ENCODE measurements around the gene ZNF554.
A peak's percentile ranks its signal among the peaks of the same experiment; 100 is the strongest.
"Not testable (repeated sequence)": the region's sequence is repeated elsewhere in the genome, so short reads cannot be mapped to it uniquely, and the experiment has no call there.

Gene ZNF554

DNA sequence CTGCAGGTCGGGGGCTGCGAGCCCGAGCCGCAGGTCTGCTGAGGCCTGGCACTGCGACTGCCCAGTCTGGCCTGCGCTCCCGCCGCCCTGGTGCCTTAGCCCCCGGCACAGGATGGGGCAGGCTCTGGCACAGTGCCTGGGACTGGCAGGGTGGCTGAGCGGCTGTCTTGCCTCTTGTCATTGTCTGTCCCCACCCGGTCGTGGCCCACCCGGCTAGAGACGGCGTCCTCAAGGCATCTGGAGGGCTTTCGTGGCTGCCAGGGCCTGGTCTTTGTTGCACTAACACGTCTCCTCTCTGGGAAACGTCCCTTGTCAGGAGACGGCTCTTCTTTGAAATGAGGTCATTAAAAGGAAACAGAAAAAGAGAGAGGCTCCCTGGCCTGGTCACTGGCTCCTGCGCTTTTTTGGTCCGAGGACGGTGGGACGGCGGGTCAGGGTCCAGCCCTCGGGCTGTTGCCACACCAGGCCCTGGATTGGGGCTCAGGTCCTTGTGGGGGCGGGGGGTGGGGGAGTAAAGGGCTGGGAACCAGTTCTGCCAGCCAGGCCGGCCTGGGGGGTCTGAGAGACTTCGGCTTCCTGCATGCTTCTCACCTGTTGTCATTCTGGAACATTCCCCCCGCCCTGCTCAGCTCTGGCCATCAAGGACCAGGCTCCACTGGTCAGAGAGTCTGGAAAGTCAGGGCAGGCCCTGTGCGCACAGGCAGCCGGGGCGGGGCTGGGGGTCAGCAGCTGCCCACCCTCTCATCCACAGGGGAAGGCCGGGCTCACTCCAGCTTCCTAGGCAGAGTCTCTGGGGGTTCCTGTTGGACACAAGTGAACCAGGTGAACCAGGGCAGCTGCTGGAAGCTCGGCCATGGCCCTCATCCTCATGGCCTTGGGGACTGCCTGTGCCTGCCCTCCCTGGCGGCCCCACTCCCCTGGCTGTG, 6.2 kb upstream of the ZNF554 start:
- no peak for DNase-seq (ENCODE audit: low read depth, low spot score)
- Histone ChIP-seq H3K9ac (ENCODE audit: insufficient read length, low read depth) (no peak overlapping the region), H3K4me1 (ENCODE audit: insufficient read depth, insufficient read length) (no peaks in the 10 kb centered on the region), H3K4me3 (ENCODE audit: insufficient read length, low read depth) (no peak overlapping the region), H3K27me3 (ENCODE audit: insufficient read depth, insufficient read length) (no peaks in the 10 kb centered on the region), H3K36me3 (ENCODE audit: insufficient read depth, insufficient read length, low read length) (peaks cover 80% of the 10 kb centered on the region), H3K9me3 (ENCODE audit: insufficient read depth, low read length) (no peaks in the 10 kb centered on the region)
- no peak for TF ChIP-seq SUZ12 (IDR thresholded peaks at IDR 0.05; ENCODE audit: extremely low read depth, insufficient read depth, insufficient read length)

DNA sequence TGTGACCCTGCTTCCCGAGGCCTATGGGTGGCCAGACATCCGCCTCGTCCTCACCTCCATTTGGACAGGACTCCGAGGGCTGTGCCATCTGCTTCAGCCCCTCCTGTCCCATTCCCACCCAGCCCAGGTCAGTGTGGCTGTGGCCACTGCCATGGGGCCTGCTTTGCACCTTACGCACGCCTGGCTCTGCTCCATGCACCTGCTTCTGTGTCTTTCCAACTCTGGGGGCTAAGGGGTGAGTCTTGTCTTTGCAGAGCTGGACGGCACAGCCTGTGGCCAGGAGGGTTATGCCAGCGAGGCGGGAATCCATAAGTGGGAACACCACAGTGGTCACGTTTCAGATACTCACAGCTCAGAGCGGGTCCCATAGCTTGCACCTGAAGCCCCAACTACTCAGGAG, 5.2 kb upstream of the ZNF554 start:
- H3K9me3 ChIP-seq (ENCODE audit: insufficient read depth, low read length), result no peaks in the 10 kb centered on the region
- no peak overlapping the region for H3K9ac ChIP-seq (ENCODE audit: insufficient read length, low read depth)
- TF ChIP-seq SUZ12 (IDR thresholded peaks at IDR 0.05; ENCODE audit: extremely low read depth, insufficient read depth, insufficient read length) (no peak), YY1 (IDR thresholded peaks at IDR 0.05; ENCODE audit: insufficient read depth, insufficient read length) (no peak), ZNF274 (IDR thresholded peaks at IDR 0.05; ENCODE audit: low read depth, low read length) (no peak)
- H3K27me3 ChIP-seq (ENCODE audit: insufficient read depth, insufficient read length), result no peaks in the 10 kb centered on the region
- H3K4me3 ChIP-seq (ENCODE audit: insufficient read length, low read depth), result no peak overlapping the region
- DNase-seq (ENCODE audit: low read depth, low spot score), result no peak
- no peaks in the 10 kb centered on the region for H3K4me1 ChIP-seq (ENCODE audit: insufficient read depth, insufficient read length)
- peaks cover 70% of the 10 kb centered on the region for H3K36me3 ChIP-seq (ENCODE audit: insufficient read depth, insufficient read length, low read length)

DNA sequence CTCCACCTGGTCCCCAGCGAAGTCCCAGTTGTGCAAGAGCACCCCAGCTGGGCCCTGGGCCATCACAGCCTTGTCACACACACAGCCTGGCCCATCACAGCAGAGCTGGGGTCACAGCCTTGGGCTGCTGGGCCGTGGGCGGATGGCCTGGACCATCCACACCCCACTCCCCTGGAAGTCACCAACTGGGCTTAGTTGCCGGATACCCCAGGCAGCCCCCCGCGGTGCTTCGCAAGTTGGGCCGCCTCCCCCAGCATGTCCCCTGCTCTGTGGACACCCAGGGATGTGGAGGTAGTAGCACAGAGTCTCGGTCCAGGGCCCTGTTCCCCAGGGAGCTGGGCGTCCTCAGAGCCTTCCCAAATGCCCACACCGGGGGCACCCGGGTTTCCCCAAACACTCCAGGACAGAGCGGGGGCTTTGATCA, 4.5 kb upstream of the ZNF554 start:
- TF ChIP-seq SUZ12 (IDR thresholded peaks at IDR 0.05; ENCODE audit: extremely low read depth, insufficient read depth, insufficient read length) (no peak), YY1 (IDR thresholded peaks at IDR 0.05; ENCODE audit: insufficient read depth, insufficient read length) (no peak), ZNF274 (IDR thresholded peaks at IDR 0.05; ENCODE audit: low read depth, low read length) (no peak)
- Histone ChIP-seq H3K9ac (ENCODE audit: insufficient read length, low read depth) (no peak overlapping the region), H3K4me1 (ENCODE audit: insufficient read depth, insufficient read length) (no peaks in the 10 kb centered on the region), H3K9me3 (ENCODE audit: insufficient read depth, low read length) (no peaks in the 10 kb centered on the region), H3K4me3 (ENCODE audit: insufficient read length, low read depth) (no peak overlapping the region), H3K36me3 (ENCODE audit: insufficient read depth, insufficient read length, low read length) (peaks cover 62% of the 10 kb centered on the region), H3K27me3 (ENCODE audit: insufficient read depth, insufficient read length) (peaks cover 2% of the 10 kb centered on the region)
- DNase-seq (ENCODE audit: low read depth, low spot score), result no peak

DNA sequence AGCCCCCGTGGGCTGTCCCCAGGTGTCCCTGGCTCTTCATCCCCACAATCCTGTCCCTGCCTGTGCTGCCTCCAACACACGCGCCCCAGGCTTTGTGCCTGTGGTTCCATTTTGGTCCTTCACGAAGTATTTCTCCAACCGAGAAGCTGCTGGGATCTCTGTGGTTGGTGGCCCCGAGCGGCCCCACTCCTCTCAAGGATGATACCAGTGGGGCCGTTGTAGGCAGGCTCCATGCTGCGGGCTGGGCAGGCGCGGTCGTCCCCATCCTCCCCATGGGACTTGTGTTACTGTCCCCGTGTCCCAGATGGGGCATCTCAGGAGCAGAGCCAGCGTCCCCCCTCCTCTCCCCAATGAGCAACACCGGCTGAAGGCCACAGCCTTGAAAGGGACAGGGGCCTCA, 3.7 kb upstream of the ZNF554 start:
- no peak overlapping the region for H3K4me3 ChIP-seq (ENCODE audit: insufficient read length, low read depth)
- no peak for DNase-seq (ENCODE audit: low read depth, low spot score)
- H3K9me3 ChIP-seq (ENCODE audit: insufficient read depth, low read length), result no peaks in the 10 kb centered on the region
- no peak for TF ChIP-seq SUZ12 (IDR thresholded peaks at IDR 0.05; ENCODE audit: extremely low read depth, insufficient read depth, insufficient read length)
- TF ChIP-seq ZNF274 (IDR thresholded peaks at IDR 0.05; ENCODE audit: low read depth, low read length), result no peak
- no peak for TF ChIP-seq YY1 (IDR thresholded peaks at IDR 0.05; ENCODE audit: insufficient read depth, insufficient read length)
- peaks cover 55% of the 10 kb centered on the region for H3K36me3 ChIP-seq (ENCODE audit: insufficient read depth, insufficient read length, low read length)
- H3K9ac ChIP-seq (ENCODE audit: insufficient read length, low read depth), result no peak overlapping the region
- H3K27me3 ChIP-seq (ENCODE audit: insufficient read depth, insufficient read length), result peaks cover 3% of the 10 kb centered on the region
- no peaks in the 10 kb centered on the region for H3K4me1 ChIP-seq (ENCODE audit: insufficient read depth, insufficient read length)

DNA sequence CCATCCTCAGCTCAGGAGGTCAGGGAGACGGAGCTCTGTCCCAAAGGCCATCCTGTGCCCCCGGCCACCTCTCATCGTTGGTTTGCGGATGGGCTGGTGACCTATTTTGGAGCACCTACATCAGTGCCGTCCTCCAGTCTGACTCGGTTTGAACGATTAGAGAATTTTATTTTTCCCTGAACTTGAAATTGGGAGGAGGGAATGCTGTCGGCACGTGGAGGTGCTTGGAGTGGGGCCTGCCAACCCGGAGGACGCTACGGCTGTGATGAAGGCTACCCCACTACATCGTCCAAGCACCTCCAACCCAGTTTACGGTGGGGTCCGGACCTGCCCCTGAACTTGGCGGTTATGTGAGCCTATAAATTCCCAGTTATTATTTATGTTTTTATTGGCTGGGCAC, 3.0 kb upstream of the ZNF554 start:
- H3K4me3 ChIP-seq (ENCODE audit: insufficient read length, low read depth), result no peak overlapping the region
- H3K36me3 ChIP-seq (ENCODE audit: insufficient read depth, insufficient read length, low read length), result peaks cover 48% of the 10 kb centered on the region
- H3K9me3 ChIP-seq (ENCODE audit: insufficient read depth, low read length), result no peaks in the 10 kb centered on the region
- TF ChIP-seq SUZ12 (IDR thresholded peaks at IDR 0.05; ENCODE audit: extremely low read depth, insufficient read depth, insufficient read length) (no peak), YY1 (IDR thresholded peaks at IDR 0.05; ENCODE audit: insufficient read depth, insufficient read length) (no peak), ZNF274 (IDR thresholded peaks at IDR 0.05; ENCODE audit: low read depth, low read length) (no peak)
- no peak for DNase-seq (ENCODE audit: low read depth, low spot score)
- H3K9ac ChIP-seq (ENCODE audit: insufficient read length, low read depth), result no peak overlapping the region
- H3K4me1 ChIP-seq (ENCODE audit: insufficient read depth, insufficient read length), result no peaks in the 10 kb centered on the region
- peaks cover 3% of the 10 kb centered on the region for H3K27me3 ChIP-seq (ENCODE audit: insufficient read depth, insufficient read length)

DNA sequence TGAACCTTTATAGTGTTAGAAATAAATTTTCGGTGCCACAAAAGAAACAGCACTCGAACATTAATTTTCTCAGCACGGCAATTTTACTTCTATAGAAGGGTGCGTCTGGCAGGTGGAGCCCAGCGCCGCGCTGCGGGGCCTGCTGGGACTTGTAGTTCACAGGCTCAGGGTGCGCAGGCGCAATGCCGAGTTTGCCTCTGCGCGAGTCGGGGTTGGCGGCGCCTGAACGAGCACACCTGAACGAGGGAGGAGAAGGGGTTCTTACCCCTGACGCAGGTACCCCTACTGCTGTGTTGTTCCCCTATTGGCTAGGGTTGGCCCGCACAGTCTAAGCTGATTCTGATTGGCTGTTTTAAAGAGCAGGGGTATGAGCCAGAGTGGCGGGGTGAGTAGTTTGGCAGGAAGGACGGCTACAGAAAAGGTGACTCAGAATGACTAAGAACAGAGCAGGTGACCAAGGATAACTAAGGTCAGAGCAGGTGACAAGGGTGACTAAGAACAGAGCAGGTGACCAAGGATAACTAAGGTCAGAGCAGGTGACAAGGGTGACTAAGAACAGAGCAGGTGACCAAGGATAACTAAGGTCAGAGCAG, 2.3 kb upstream of the ZNF554 start:
- H3K9ac ChIP-seq (ENCODE audit: insufficient read length, low read depth); H3K9me3 ChIP-seq (ENCODE audit: insufficient read depth, low read length); H3K27me3 ChIP-seq (ENCODE audit: insufficient read depth, insufficient read length); H3K4me1 ChIP-seq (ENCODE audit: insufficient read depth, insufficient read length); DNase-seq (ENCODE audit: low read depth, low spot score); H3K4me3 ChIP-seq (ENCODE audit: insufficient read length, low read depth): not testable (repeated sequence)
- H3K36me3 ChIP-seq (ENCODE audit: insufficient read depth, insufficient read length, low read length), result peaks cover 41% of the 10 kb centered on the region

DNA sequence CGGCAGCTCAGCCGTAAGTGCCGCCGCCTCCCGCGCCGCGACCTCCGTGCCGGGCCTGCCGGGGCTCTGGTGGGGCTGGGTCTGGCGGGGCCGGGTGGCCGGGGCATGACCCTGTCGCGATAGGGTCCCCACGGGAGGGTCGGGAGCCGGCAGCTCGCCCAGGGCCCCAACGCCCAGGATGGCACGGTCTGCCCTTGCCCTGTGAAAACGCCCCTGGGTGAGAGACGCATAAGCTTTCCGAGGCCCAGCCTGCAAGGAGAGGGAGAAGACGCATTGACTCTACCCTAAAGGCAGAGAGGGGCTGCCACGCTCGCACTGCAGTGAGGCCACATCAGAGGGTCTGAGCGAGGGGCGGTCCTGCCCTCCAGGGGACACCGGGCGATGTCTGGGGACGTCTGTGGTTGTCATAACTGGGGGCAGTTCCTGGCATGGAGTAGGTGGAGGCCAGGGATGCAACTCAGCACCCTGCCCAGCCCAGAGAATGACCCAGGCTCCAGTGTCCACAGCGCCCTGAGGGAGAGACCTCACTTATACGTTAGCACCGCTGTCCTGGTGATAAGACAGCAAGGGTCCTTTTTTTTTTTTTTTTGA, 539 bp downstream of the ZNF554 start:
- peak; percentile 5 for DNase-seq (ENCODE audit: low read depth, low spot score)
- H3K4me3 ChIP-seq (ENCODE audit: insufficient read length, low read depth), result peak overlapping the region; percentile 91
- H3K27me3 ChIP-seq (ENCODE audit: insufficient read depth, insufficient read length), result peaks cover 3% of the 10 kb centered on the region
- no peaks in the 10 kb centered on the region for H3K4me1 ChIP-seq (ENCODE audit: insufficient read depth, insufficient read length)
- no peak for TF ChIP-seq ZNF274 (IDR thresholded peaks at IDR 0.05; ENCODE audit: low read depth, low read length)
- no peak for TF ChIP-seq SUZ12 (IDR thresholded peaks at IDR 0.05; ENCODE audit: extremely low read depth, insufficient read depth, insufficient read length)
- no peak for TF ChIP-seq YY1 (IDR thresholded peaks at IDR 0.05; ENCODE audit: insufficient read depth, insufficient read length)
- H3K9me3 ChIP-seq (ENCODE audit: insufficient read depth, low read length), result peaks cover 15% of the 10 kb centered on the region; the same call in 1 of the 2 replicates
- peaks cover 26% of the 10 kb centered on the region for H3K36me3 ChIP-seq (ENCODE audit: insufficient read depth, insufficient read length, low read length)
- peak overlapping the region; percentile 96 for H3K9ac ChIP-seq (ENCODE audit: insufficient read length, low read depth)

Measured in NT2/D1 (cell line).